C4-2B (cell line): ENCODE data around the gene EPHA2.

Experiments used
- ZFX ChIP-seq: fragments of 450-650 bp; IDR thresholded peaks from 2 replicates; pipeline ENCODE4 v1.6.1; 2017
- TF ChIP-seq, protein P1 (sequence below): fragments of 450-650 bp; conservative IDR thresholded peaks from 2 replicates; pipeline ENCODE4 v1.5.1; 2017; ENCODE audit warnings: mild to moderate bottlenecking

DNA sequence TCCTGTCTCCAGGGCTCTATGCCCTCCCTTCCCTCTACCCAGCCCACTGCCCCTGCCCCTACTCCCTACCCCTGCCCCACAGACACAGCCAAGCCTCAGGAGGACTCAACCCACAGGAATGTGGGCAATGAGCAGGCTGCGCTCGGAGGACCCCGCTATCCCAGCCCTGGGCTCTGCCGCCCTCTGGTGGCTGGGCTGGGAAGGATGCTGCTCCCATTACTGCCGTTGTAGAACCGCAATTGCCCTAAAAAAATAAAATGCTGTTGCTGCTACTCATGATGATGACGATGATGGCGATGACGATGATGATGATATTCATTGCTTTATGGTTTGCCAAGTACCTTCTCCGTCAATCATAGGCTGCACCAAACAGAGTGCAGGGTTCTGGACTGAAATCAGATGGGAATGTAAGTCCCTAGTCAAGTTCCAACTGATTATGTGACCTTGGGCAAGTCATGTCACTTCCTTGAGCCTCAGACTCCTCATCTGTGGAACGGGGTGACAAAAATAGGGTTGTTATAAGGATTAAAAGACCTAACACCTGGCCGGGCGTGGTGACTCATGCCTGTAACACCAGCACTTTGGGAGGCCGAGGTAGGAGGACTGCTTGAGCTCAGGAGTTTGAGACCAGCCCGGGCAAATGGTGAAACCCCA is 32.0 kb upstream of the EPHA2 start:
- TF ChIP-seq, protein P1, sequence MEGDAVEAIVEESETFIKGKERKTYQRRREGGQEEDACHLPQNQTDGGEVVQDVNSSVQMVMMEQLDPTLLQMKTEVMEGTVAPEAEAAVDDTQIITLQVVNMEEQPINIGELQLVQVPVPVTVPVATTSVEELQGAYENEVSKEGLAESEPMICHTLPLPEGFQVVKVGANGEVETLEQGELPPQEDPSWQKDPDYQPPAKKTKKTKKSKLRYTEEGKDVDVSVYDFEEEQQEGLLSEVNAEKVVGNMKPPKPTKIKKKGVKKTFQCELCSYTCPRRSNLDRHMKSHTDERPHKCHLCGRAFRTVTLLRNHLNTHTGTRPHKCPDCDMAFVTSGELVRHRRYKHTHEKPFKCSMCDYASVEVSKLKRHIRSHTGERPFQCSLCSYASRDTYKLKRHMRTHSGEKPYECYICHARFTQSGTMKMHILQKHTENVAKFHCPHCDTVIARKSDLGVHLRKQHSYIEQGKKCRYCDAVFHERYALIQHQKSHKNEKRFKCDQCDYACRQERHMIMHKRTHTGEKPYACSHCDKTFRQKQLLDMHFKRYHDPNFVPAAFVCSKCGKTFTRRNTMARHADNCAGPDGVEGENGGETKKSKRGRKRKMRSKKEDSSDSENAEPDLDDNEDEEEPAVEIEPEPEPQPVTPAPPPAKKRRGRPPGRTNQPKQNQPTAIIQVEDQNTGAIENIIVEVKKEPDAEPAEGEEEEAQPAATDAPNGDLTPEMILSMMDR: peak; percentile 88
- TF ChIP-seq ZFX: no peak
